Measurements from ENCODE around the gene BCL2L14.

DNA sequence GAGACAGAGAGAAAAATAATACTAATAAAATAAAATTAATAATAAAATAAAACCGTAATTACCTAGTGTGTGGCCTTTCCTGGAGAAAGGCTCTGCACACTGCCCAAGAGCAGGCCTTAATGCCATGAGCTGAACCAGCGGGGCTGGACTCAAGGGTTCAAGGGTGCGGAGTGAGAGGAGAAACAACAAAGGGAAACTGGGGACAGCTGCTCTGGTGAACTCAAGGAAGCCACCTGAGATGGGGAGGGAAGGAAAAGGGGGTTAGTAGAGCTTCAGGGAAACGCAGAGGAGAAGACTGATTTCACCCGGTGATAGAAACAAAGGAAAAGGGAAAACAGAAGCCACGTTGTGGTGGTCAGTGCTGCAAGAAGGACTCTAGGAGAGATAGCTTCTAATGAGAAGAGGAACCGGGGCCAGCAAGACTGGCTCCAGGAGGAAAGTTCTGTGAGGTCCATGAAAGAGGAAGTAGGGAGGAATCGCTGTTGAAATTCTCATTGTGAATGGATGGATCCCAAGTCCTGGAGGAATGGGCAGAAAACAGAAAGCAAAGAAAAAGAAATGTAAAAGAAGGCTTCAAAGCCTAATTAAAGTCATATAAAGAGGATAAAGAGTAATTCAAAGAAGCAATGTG lies 48.3 kb upstream of the BCL2L14 start:
- TF ChIP-seq, protein P1, sequence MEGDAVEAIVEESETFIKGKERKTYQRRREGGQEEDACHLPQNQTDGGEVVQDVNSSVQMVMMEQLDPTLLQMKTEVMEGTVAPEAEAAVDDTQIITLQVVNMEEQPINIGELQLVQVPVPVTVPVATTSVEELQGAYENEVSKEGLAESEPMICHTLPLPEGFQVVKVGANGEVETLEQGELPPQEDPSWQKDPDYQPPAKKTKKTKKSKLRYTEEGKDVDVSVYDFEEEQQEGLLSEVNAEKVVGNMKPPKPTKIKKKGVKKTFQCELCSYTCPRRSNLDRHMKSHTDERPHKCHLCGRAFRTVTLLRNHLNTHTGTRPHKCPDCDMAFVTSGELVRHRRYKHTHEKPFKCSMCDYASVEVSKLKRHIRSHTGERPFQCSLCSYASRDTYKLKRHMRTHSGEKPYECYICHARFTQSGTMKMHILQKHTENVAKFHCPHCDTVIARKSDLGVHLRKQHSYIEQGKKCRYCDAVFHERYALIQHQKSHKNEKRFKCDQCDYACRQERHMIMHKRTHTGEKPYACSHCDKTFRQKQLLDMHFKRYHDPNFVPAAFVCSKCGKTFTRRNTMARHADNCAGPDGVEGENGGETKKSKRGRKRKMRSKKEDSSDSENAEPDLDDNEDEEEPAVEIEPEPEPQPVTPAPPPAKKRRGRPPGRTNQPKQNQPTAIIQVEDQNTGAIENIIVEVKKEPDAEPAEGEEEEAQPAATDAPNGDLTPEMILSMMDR (IDR thresholded peaks at IDR 0.05): no peak
- TF ChIP-seq POLR2AphosphoS5 (IDR thresholded peaks at IDR 0.05) (no peak), POLR2A (IDR thresholded peaks at IDR 0.05) (no peak)
